Breast epithelium (tissue), 3 donors: ENCODE measurements around the gene TPST2.

Source experiments
- POLR2A ChIP-seq: fragments of 450-650 bp; IDR thresholded peaks from one replicate; pipeline ENCODE4 v1.6.1; 2016; ENCODE audit warnings: antibody characterized with exemption, mild to moderate bottlenecking, moderate library complexity
- TF ChIP-seq, protein P1 (sequence below), 3 donors: fragments of 450-650 bp; IDR thresholded peaks; one replicate each; pipeline ENCODE4 v1.5.1; 2016 to 2017; ENCODE audit warnings: antibody characterized with exemption in 3 of 3, mild to moderate bottlenecking in 3 of 3, moderate library complexity in 3 of 3

DNA sequence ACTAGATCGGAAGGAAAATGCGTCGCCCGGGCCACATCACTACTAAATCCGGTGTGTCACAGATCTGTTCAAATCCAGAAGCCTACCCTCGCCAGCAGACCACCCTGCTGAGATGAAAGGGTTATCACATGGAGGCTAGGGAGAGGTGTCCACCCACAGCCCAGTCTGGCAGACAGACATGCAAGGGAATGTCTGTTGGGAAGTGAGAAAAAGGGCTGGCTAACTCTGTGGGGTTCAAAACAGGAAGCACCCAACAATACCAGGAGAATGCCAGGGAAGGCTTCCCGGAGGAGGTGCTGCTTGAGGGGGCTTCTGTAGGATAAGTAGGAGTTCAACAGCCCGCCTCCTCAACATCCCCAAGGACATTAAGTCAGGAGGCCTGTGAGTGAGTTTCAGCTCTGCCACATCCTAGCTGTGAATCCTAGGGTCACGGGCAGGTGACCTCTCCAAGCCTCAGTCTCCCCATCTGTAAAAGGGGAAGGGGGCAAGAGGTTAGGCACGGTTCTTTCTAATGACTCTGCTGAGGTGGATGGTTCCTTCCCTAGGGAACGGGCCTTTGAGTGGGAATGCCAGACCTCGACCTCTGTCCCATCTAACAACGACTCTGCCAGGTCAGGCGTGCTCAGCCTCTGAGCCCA lies 1.1 kb downstream of the TPST2 start:
- TF ChIP-seq, protein P1, sequence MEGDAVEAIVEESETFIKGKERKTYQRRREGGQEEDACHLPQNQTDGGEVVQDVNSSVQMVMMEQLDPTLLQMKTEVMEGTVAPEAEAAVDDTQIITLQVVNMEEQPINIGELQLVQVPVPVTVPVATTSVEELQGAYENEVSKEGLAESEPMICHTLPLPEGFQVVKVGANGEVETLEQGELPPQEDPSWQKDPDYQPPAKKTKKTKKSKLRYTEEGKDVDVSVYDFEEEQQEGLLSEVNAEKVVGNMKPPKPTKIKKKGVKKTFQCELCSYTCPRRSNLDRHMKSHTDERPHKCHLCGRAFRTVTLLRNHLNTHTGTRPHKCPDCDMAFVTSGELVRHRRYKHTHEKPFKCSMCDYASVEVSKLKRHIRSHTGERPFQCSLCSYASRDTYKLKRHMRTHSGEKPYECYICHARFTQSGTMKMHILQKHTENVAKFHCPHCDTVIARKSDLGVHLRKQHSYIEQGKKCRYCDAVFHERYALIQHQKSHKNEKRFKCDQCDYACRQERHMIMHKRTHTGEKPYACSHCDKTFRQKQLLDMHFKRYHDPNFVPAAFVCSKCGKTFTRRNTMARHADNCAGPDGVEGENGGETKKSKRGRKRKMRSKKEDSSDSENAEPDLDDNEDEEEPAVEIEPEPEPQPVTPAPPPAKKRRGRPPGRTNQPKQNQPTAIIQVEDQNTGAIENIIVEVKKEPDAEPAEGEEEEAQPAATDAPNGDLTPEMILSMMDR (IDR thresholded peaks at IDR 0.05): no peak
- TF ChIP-seq POLR2A: no peak
